HEK293 (cell line): ENCODE measurements around the gene SLC37A2.

Experiments used
- AEBP2 ChIP-seq: fragments of 450-650 bp; formaldehyde crosslinking; IDR thresholded peaks from 2 replicates; pipeline ENCODE4 v1.5.1; 2016; ENCODE audit warnings: missing biosample characterization, missing genetic modification characterization, borderline replicate concordance
- GFI1B ChIP-seq: fragments of 450-650 bp; formaldehyde crosslinking; IDR thresholded peaks from 2 replicates; pipeline ENCODE4 v1.5.1; 2016; ENCODE audit warnings: missing biosample characterization, missing genetic modification characterization
- HOXA7 ChIP-seq: sonication (generic); formaldehyde crosslinking; IDR thresholded peaks from 2 replicates; pipeline ENCODE4 v1.8.1; 2022; ENCODE audit warnings: missing genetic modification reagents, borderline replicate concordance
- HOXD13 ChIP-seq: sonication (generic); formaldehyde crosslinking; IDR thresholded peaks from 2 replicates; pipeline ENCODE4 v1.8.0; 2022; ENCODE audit warnings: missing genetic modification reagents, borderline replicate concordance
- OVOL3 ChIP-seq: fragments of 450-650 bp; formaldehyde crosslinking; IDR thresholded peaks from 2 replicates; pipeline ENCODE4 v1.5.1; 2016; ENCODE audit warnings: missing biosample characterization, missing genetic modification characterization
- PBX3 ChIP-seq: sonication (generic); formaldehyde crosslinking; IDR thresholded peaks from 2 replicates; pipeline ENCODE4 v1.8.1; 2022; ENCODE audit warnings: mild to moderate bottlenecking, moderate library complexity, missing genetic modification reagents
- SALL2 ChIP-seq: fragments of 450-650 bp; formaldehyde crosslinking; IDR thresholded peaks from 2 replicates; pipeline ENCODE4 v1.5.0; 2017; ENCODE audit warnings: missing biosample characterization, mild to moderate bottlenecking, missing genetic modification characterization, borderline replicate concordance
- SCRT1 ChIP-seq: fragments of 450-650 bp; formaldehyde crosslinking; IDR thresholded peaks from 2 replicates; pipeline ENCODE4 v1.5.1; 2016; ENCODE audit warnings: missing biosample characterization, missing genetic modification characterization, borderline replicate concordance
- SP3 ChIP-seq: fragments of 450-650 bp; formaldehyde crosslinking; IDR thresholded peaks from 2 replicates; pipeline ENCODE4 v1.5.1; 2016; ENCODE audit warnings: missing biosample characterization, missing genetic modification characterization
- TCF7L2 ChIP-seq: IDR thresholded peaks from 2 replicates; pipeline ENCODE4 v1.6.1; 2011; ENCODE audit warnings: low read depth, mild to moderate bottlenecking, inconsistent platforms, low read length, moderate library complexity, borderline replicate concordance
- WT1 ChIP-seq: fragments of 450-650 bp; formaldehyde crosslinking; IDR thresholded peaks from 2 replicates; pipeline ENCODE4 v1.5.1; 2016; ENCODE audit warnings: missing biosample characterization, missing genetic modification characterization
- ZFHX2 ChIP-seq: fragments of 450-650 bp; formaldehyde crosslinking; conservative IDR thresholded peaks from 2 replicates; pipeline ENCODE4 v1.5.1; 2016; ENCODE audit warnings: missing biosample characterization, missing genetic modification characterization
- ZNF138 ChIP-seq: fragments of 450-650 bp; formaldehyde crosslinking; IDR thresholded peaks from 2 replicates; pipeline ENCODE4 v1.5.1; 2016; ENCODE audit warnings: missing biosample characterization, missing genetic modification characterization, borderline replicate concordance
- ZNF140 ChIP-seq: fragments of 450-650 bp; formaldehyde crosslinking; IDR thresholded peaks from 2 replicates; pipeline ENCODE4 v1.5.1; 2016; ENCODE audit warnings: missing biosample characterization, missing genetic modification characterization
- ZNF174 ChIP-seq: fragments of 450-650 bp; formaldehyde crosslinking; IDR thresholded peaks from 2 replicates; pipeline ENCODE4 v1.5.0; 2017; ENCODE audit warnings: missing biosample characterization, mild to moderate bottlenecking, missing genetic modification characterization
- ZNF184 ChIP-seq: fragments of 450-650 bp; IDR thresholded peaks from 2 replicates; pipeline ENCODE4 v1.5.1; 2018; ENCODE audit warnings: missing biosample characterization, mild to moderate bottlenecking, missing genetic modification characterization
- ZNF2 ChIP-seq: fragments of 450-650 bp; formaldehyde crosslinking; IDR thresholded peaks from 2 replicates; pipeline ENCODE4 v1.5.1; 2016; ENCODE audit warnings: missing biosample characterization, missing genetic modification characterization
- ZNF23 ChIP-seq: fragments of 450-650 bp; formaldehyde crosslinking; IDR thresholded peaks from 2 replicates; pipeline ENCODE4 v1.5.1; 2016; ENCODE audit warnings: missing biosample characterization, missing genetic modification characterization, borderline replicate concordance
- ZNF404 ChIP-seq: fragments of 450-650 bp; formaldehyde crosslinking; IDR thresholded peaks from 2 replicates; pipeline ENCODE4 v1.5.1; 2017; ENCODE audit warnings: missing biosample characterization, missing genetic modification characterization
- ZNF596 ChIP-seq: fragments of 450-650 bp; IDR thresholded peaks from 2 replicates; pipeline ENCODE4 v1.5.0; 2018; ENCODE audit warnings: missing biosample characterization, mild to moderate bottlenecking, missing genetic modification characterization, moderate library complexity
- ZNF654 ChIP-seq: fragments of 450-650 bp; formaldehyde crosslinking; IDR thresholded peaks from 2 replicates; pipeline ENCODE4 v1.5.1; 2016; ENCODE audit warnings: low read depth, missing biosample characterization, missing genetic modification characterization
- ZNF785 ChIP-seq: fragments of 450-650 bp; formaldehyde crosslinking; IDR thresholded peaks from 2 replicates; pipeline ENCODE4 v1.5.1; 2016; ENCODE audit warnings: missing biosample characterization, missing genetic modification characterization
- ZNF792 ChIP-seq: fragments of 450-650 bp; formaldehyde crosslinking; IDR thresholded peaks from 2 replicates; pipeline ENCODE4 v1.5.1; 2016; ENCODE audit warnings: missing biosample characterization, missing genetic modification characterization
- TF ChIP-seq, protein P1 (sequence below): fragments of 450-650 bp; formaldehyde crosslinking; IDR thresholded peaks from 2 replicates; pipeline ENCODE4 v1.5.1; 2016; ENCODE audit warnings: missing biosample characterization, missing genetic modification characterization
- TF ChIP-seq, protein P2 (sequence below): fragments of 450-650 bp; formaldehyde crosslinking; IDR thresholded peaks from 2 replicates; pipeline ENCODE4 v1.5.1; 2016; ENCODE audit warnings: missing biosample characterization, missing genetic modification characterization
- TF ChIP-seq, protein P3 (sequence below): fragments of 450-650 bp; formaldehyde crosslinking; IDR thresholded peaks from 2 replicates; pipeline ENCODE4 v1.5.0; 2017; ENCODE audit warnings: missing biosample characterization, missing genetic modification characterization, borderline replicate concordance
- TF ChIP-seq, protein P4 (sequence below): fragments of 450-650 bp; formaldehyde crosslinking; IDR thresholded peaks from 2 replicates; pipeline ENCODE4 v1.5.1; 2016; ENCODE audit warnings: missing biosample characterization, missing genetic modification characterization

SLC37A2 gene

DNA sequence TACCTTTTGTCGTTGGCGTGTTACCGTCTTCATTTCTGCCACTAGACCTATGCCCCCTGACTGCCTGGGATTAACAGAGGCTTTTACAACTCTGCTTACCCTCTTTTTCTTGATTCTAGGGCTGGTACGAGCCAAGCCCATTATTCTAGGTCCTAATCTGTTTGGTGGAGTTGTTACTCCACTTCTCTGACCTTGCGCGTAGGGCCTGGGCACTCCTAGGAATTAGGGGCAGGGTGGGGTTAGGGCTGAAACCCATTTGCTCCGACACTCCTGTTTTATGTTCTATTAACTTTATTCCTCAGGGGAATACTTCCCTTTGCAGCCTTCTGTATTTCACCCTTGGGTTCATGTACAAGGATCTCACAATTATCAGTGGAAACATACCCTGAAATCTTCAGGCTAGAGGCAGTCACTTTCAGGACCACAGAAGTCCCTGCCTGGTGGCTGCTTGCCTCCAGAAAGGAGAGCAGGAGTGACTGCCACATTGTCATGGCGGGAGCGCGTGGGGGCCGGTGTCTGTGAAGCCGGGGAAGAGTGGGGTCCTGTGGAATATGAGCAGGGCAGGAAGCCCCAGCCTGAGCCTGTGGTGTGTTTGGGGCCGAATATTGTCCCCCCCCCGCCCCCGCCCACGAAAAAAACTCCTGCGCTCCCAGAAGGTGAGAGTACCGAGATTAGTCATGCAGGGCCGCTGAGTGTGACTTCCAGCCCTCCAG lies 731 bp upstream of the SLC37A2 start (continued):
- TF ChIP-seq PBX3 (no peak), ZNF138 (tag by site-specific recombination) (no peak), SP3 (tag by site-specific recombination) (no peak), SCRT1 (tag by site-specific recombination) (no peak), OVOL3 (no peak), ZNF785 (no peak), SALL2 (tag by site-specific recombination) (no peak), ZNF404 (tag by site-specific recombination) (no peak), HOXA7 (CRISPR knock-in tag) (no peak), ZNF174 (tag by site-specific recombination) (no peak), ZFHX2 (peak; percentile 26; the same call in 1 of the 2 replicates), ZNF23 (tag by site-specific recombination) (no peak), WT1 (no peak), HOXD13 (CRISPR knock-in tag) (no peak), ZNF184 (tag by site-specific recombination) (no peak), ZNF792 (no peak), ZNF140 (no peak), ZNF596 (tag by site-specific recombination) (no peak), AEBP2 (no peak), GFI1B (no peak), TCF7L2 (no peak), ZNF2 (tag by site-specific recombination) (no peak), ZNF654 (tag by site-specific recombination) (no peak)
- TF ChIP-seq, protein P1, sequence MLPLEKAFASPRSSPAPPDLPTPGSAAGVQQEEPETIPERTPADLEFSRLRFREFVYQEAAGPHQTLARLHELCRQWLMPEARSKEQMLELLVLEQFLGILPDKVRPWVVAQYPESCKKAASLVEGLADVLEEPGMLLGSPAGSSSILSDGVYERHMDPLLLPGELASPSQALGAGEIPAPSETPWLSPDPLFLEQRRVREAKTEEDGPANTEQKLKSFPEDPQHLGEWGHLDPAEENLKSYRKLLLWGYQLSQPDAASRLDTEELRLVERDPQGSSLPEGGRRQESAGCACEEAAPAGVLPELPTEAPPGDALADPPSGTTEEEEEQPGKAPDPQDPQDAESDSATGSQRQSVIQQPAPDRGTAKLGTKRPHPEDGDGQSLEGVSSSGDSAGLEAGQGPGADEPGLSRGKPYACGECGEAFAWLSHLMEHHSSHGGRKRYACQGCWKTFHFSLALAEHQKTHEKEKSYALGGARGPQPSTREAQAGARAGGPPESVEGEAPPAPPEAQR (tag by site-specific recombination) = no peak
- TF ChIP-seq, protein P2, sequence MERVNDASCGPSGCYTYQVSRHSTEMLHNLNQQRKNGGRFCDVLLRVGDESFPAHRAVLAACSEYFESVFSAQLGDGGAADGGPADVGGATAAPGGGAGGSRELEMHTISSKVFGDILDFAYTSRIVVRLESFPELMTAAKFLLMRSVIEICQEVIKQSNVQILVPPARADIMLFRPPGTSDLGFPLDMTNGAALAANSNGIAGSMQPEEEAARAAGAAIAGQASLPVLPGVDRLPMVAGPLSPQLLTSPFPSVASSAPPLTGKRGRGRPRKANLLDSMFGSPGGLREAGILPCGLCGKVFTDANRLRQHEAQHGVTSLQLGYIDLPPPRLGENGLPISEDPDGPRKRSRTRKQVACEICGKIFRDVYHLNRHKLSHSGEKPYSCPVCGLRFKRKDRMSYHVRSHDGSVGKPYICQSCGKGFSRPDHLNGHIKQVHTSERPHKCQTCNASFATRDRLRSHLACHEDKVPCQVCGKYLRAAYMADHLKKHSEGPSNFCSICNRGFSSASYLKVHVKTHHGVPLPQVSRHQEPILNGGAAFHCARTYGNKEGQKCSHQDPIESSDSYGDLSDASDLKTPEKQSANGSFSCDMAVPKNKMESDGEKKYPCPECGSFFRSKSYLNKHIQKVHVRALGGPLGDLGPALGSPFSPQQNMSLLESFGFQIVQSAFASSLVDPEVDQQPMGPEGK (tag by site-specific recombination) = peak; percentile 79
- TF ChIP-seq, protein P3, sequence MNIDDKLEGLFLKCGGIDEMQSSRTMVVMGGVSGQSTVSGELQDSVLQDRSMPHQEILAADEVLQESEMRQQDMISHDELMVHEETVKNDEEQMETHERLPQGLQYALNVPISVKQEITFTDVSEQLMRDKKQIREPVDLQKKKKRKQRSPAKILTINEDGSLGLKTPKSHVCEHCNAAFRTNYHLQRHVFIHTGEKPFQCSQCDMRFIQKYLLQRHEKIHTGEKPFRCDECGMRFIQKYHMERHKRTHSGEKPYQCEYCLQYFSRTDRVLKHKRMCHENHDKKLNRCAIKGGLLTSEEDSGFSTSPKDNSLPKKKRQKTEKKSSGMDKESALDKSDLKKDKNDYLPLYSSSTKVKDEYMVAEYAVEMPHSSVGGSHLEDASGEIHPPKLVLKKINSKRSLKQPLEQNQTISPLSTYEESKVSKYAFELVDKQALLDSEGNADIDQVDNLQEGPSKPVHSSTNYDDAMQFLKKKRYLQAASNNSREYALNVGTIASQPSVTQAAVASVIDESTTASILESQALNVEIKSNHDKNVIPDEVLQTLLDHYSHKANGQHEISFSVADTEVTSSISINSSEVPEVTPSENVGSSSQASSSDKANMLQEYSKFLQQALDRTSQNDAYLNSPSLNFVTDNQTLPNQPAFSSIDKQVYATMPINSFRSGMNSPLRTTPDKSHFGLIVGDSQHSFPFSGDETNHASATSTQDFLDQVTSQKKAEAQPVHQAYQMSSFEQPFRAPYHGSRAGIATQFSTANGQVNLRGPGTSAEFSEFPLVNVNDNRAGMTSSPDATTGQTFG (tag by site-specific recombination) = no peak
- TF ChIP-seq, protein P4, sequence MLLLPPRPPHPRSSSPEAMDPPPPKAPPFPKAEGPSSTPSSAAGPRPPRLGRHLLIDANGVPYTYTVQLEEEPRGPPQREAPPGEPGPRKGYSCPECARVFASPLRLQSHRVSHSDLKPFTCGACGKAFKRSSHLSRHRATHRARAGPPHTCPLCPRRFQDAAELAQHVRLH (tag by site-specific recombination) = no peak
